Tibial nerve (tissue), 4 donors: ENCODE measurements around the gene TXNL1. TPM values are rescaled to one million over a fixed set of nuclear protein-coding genes. Genes with fewer than 3 reads are reported as not detected.

Experiments
- DNase-seq, 2 donors: peaks; one replicate each; pipeline ENCODE4 v3.0.0-alpha.2; 2019; ENCODE audit warnings: low spot score in 2 of 2
- H3K27ac ChIP-seq, 4 donors: fragments of 200-600 bp; sonication (generic) in 3 of 4; one replicate each; pipeline ENCODE4 v1.5.1; 2017 to 2019; ENCODE audit warnings: mild to moderate bottlenecking in 1 of 4
- H3K27me3 ChIP-seq, 2 donors: fragments of 200-600 bp; sonication (generic) in 1 of 2; one replicate each; pipeline versions ENCODE4 v1.5.1 to v1.6.0; 2017 to 2019
- H3K36me3 ChIP-seq, 3 donors: fragments of 200-600 bp; sonication (generic); one replicate each; pipeline ENCODE4 v1.5.1; 2018 to 2019
- H3K4me1 ChIP-seq, 4 donors: fragments of 200-600 bp; sonication (generic) in 3 of 4; one replicate each; pipeline ENCODE4 v1.5.1; 2017 to 2019
- H3K4me3 ChIP-seq, 4 donors: fragments of 200-600 bp; sonication (generic) in 3 of 4; one replicate each; pipeline ENCODE4 v1.5.1; 2017 to 2019; ENCODE audit warnings: mild to moderate bottlenecking in 1 of 4, moderate library complexity in 1 of 4
- H3K9me3 ChIP-seq, 4 donors: fragments of 200-600 bp; sonication (generic) in 3 of 4; one replicate each; pipeline ENCODE4 v1.5.1; 2017 to 2019
- EP300 ChIP-seq, 2 donors: sonication (generic); formaldehyde crosslinking; IDR thresholded peaks; one replicate each; pipeline ENCODE4 v1.6.1; 2017; ENCODE audit warnings: antibody characterized with exemption in 2 of 2, mild to moderate bottlenecking in 1 of 2
- POLR2A ChIP-seq, 2 donors: fragments of 450-650 bp; IDR thresholded peaks; one replicate each; pipeline ENCODE4 v1.6.1; 2017; ENCODE audit warnings: antibody characterized with exemption in 2 of 2, mild to moderate bottlenecking in 2 of 2, moderate library complexity in 2 of 2
- WGBS, 2 donors: methylation state at CpG; one replicate each; pipeline ENCODE4 v1.1.5; 2018; 5-methylcytosine and 5-hydroxymethylcytosine counted together
- total RNA-seq, 4 donors: library from RNA; depleted of rRNA; stranded (reverse); fragments of >200 nt; gene quantifications; one replicate each; pipeline ENCODE4 v1.1.0, GENCODE V29; 2016
- TF ChIP-seq, protein P1 (sequence below), 5 experiments: fragments of 200-600 bp in 3 of 5; fragments of 450-650 bp in 2 of 5; sonication (generic) in 3 of 5; IDR thresholded peaks; one replicate each; pipeline ENCODE4 v1.5.1; 2016 to 2019; ENCODE audit warnings: antibody characterized with exemption in 5 of 5, mild to moderate bottlenecking in 3 of 5, moderate library complexity in 2 of 5

TXNL1 gene
- total RNA-seq, 4 donors from 2014 or later = 18.0 to 38.2 (median 20.3) TPM

DNA sequence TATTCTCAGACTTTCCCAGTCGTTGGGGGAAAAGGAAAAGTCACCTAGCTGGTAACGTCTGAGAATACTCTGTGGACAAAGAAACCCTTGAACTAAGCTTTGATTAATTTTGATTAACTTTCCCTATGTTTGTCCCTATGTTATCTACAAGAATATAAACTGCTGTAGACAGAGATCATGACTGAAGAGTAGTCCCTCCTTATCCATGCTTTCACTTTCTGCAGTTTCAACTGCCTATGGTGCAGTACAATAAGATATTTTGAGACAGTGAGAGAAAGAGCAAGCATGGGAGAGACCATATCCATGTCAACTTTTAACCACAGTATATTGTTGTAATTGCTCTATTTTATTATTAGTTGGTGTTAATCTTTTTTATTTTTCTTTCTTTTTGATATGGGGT lies 31.8 kb downstream of the TXNL1 start:
- TF ChIP-seq, protein P1, sequence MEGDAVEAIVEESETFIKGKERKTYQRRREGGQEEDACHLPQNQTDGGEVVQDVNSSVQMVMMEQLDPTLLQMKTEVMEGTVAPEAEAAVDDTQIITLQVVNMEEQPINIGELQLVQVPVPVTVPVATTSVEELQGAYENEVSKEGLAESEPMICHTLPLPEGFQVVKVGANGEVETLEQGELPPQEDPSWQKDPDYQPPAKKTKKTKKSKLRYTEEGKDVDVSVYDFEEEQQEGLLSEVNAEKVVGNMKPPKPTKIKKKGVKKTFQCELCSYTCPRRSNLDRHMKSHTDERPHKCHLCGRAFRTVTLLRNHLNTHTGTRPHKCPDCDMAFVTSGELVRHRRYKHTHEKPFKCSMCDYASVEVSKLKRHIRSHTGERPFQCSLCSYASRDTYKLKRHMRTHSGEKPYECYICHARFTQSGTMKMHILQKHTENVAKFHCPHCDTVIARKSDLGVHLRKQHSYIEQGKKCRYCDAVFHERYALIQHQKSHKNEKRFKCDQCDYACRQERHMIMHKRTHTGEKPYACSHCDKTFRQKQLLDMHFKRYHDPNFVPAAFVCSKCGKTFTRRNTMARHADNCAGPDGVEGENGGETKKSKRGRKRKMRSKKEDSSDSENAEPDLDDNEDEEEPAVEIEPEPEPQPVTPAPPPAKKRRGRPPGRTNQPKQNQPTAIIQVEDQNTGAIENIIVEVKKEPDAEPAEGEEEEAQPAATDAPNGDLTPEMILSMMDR (IDR thresholded peaks at IDR 0.05) = no peak
- TF ChIP-seq EP300 (IDR thresholded peaks at IDR 0.05) = no peak
- TF ChIP-seq POLR2A (IDR thresholded peaks at IDR 0.05) = no peak
- Histone ChIP-seq H3K4me1 (no peaks in the 10 kb centered on the region), H3K4me3 (no peak overlapping the region), H3K27ac (no peak overlapping the region), H3K36me3 (peaks cover 0 to 70% (median 3%) of the 10 kb centered on the region in 3 donors), H3K27me3 (no peaks in the 10 kb centered on the region), H3K9me3 (no peaks in the 10 kb centered on the region)
- 88 to 95% methylated on average over 2 of the region's 2 CpGs for WGBS, 2 donors
- DNase-seq = no peak

DNA sequence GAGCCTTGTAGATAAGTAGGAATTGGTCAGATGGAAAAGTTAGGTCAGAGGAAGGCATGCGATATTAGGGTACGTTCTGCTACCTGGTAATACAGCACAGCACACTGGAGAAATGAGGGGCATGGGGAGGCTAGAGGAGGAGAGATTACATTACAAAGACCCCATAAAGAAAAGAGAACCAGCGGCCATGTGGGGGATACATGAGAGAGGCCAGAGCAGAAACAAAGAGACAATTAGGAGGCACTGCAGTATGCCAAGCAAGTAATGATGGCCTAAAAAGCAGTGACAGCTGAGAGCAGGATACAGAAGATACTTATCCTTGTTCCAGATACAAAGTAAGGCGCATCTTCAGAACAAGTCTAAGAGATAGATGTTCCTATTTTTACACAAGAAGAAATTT lies 40.0 kb downstream of the TXNL1 start:
- H3K4me3 ChIP-seq = no peak overlapping the region
- no peaks in the 10 kb centered on the region for H3K27me3 ChIP-seq
- DNase-seq = no peak
- no peaks in the 10 kb centered on the region for H3K4me1 ChIP-seq
- peaks cover 0 to 14% (median 2%) of the 10 kb centered on the region in 3 donors for H3K36me3 ChIP-seq
- WGBS, 2 donors = 77 to 83% methylated on average over 4 of the region's 4 CpGs
- no peaks in the 10 kb centered on the region for H3K9me3 ChIP-seq
- no peak overlapping the region for H3K27ac ChIP-seq
- TF ChIP-seq, protein P1 (IDR thresholded peaks at IDR 0.05) = no peak
- TF ChIP-seq EP300 (IDR thresholded peaks at IDR 0.05) (no peak), POLR2A (IDR thresholded peaks at IDR 0.05) (no peak)

DNA sequence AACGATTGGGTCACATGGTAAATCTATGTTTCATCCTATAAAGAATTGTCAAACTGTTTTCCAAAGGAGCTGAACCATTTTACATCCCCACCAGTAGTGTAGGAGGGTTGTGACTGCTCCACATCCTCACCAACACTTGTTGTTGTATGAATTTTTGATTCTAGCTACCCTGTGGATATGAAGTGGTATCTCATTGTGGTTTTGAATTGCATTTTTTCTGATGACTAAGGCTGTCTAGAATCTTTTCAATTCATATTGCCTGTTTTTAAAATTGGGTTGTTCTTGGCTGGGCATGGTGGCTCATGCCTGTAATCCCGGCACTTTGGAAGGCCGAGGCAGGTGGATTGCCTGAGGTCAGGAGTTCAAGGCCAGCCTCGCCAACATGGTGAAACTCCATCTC lies 44.5 kb downstream of the TXNL1 start:
- H3K9me3 ChIP-seq = no peaks in the 10 kb centered on the region
- no peaks in the 10 kb centered on the region for H3K36me3 ChIP-seq
- H3K4me1 ChIP-seq = no peaks in the 10 kb centered on the region
- WGBS, 2 donors = 93 to 96% methylated on average over 4 of the region's 4 CpGs
- no peaks in the 10 kb centered on the region for H3K27me3 ChIP-seq
- TF ChIP-seq, protein P1 (IDR thresholded peaks at IDR 0.05) = no peak
- TF ChIP-seq EP300 (IDR thresholded peaks at IDR 0.05) (no peak), POLR2A (IDR thresholded peaks at IDR 0.05) (no peak)
- DNase-seq = no peak
- no peak overlapping the region for H3K27ac ChIP-seq
- no peak overlapping the region for H3K4me3 ChIP-seq

DNA sequence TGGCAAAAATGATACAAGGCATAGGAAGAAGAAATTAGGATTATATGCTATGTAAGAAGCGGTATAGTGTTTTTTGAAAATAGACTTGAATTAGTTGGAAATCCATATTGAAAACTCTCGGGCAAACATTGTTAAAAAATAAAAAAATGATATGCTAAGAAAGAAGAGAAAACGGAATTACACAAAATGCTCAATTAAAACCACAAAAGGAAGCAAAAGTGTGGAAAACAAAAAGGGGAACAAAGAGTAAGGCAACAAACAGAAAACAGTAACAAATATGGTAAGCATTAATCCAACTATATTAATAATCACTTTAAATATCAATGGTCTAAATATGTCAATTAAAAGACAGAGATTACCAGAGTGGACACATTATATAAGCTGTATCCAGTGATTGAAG lies 58.4 kb downstream of the TXNL1 start:
- DNase-seq = no peak
- Histone ChIP-seq H3K27me3 (no peaks in the 10 kb centered on the region), H3K36me3 (no peaks in the 10 kb centered on the region), H3K27ac (no peak overlapping the region), H3K9me3 (no peaks in the 10 kb centered on the region), H3K4me3 (no peak overlapping the region), H3K4me1 (peaks cover 0 to 11% (median 2%) of the 10 kb centered on the region in 4 donors)
- TF ChIP-seq POLR2A (IDR thresholded peaks at IDR 0.05) (no peak), EP300 (IDR thresholded peaks at IDR 0.05) (no peak)
- TF ChIP-seq, protein P1 (IDR thresholded peaks at IDR 0.05) = no peak
- 54 to 74% methylated on average over 3 of the region's 3 CpGs for whole genome bisulfite sequencing, 2 donors

DNA sequence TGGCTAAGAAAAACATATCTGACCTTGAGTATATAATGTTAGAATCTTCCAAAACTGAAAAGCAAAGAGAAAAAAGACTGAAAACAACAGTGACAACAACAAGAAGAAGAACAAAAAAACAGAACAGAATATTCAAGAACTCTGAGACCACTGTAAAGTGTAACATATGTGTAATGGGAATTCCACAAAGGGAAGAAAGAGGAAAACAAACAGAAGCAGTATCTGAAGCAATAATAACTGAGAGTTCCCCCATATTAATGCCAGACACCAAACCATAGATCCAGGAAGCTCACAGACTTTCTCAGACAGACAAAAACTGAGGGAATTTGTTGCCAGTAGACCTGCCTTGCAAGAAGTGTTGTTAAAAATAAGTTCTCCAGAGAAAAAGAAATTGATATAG lies 58.9 kb downstream of the TXNL1 start:
- peaks cover 0 to 17% (median 3%) of the 10 kb centered on the region in 4 donors for H3K4me1 ChIP-seq
- DNase-seq = no peak
- no peak overlapping the region for H3K4me3 ChIP-seq
- H3K27me3 ChIP-seq = no peaks in the 10 kb centered on the region
- no peak overlapping the region for H3K27ac ChIP-seq
- no peaks in the 10 kb centered on the region for H3K36me3 ChIP-seq
- H3K9me3 ChIP-seq = no peaks in the 10 kb centered on the region
- TF ChIP-seq POLR2A (IDR thresholded peaks at IDR 0.05) = no peak
- TF ChIP-seq EP300 (IDR thresholded peaks at IDR 0.05) = no peak
- TF ChIP-seq, protein P1 (IDR thresholded peaks at IDR 0.05) = no peak
